ENCODE results near the gene HDAC4. TPM values are rescaled to one million over a fixed set of nuclear protein-coding genes. Genes with fewer than 3 reads are reported as not detected.

Gene HDAC4
- total and polyA plus RNA-seq, 2 experiments from 2014 or later, result 9.3 to 10.8 TPM

DNA sequence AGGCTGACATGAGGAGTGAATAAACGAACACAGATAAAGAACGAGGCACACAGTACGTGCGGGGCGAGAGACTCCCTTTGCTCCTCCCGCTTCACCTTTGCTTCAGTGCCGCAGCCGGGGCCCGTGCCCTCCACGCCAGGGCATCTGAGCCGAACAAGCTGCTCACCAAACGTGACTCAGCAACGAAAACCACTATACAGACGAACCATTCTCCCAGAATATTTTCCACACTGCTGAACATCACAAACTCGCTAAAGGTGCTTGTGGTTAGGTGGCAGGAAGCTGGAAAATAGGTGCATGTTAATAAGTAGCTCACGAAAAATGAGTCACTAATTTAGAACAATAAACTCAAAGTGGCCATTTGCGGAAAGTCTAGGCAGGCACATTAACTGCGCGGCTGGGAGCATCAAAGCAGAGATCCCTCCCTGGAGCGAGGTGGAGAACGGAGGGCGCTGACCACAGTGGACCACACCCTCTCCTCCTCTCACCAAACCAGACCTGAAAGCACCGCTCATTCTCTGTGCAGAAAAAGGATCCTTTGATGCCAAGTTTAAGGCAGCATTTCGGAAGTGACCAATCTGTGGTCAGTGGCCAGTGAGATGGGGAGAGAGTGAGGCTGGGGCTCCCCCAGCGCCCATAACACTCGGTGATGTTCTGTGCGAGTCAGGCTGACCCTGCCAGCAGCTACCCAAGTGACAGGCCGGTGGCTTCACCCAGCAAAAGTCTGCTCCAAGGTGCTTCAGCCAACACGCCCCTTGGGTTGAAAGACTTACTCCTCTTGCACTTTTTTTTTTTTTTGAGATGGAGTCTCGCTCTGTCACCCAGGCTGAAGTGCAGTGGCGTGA, 153.2 kb downstream of the HDAC4 start:
- no peak overlapping the region for H3K4me3 ChIP-seq
- no peaks in the 10 kb centered on the region for H3K9me3 ChIP-seq (ENCODE audit: low read depth)
- no peak overlapping the region for H3K27ac ChIP-seq
- H3K9me2 ChIP-seq (replicated peaks; ENCODE audit: insufficient read depth), result no peaks in the 10 kb centered on the region
- peaks cover 87% of the 10 kb centered on the region for H3K79me2 ChIP-seq
- no peaks in the 10 kb centered on the region for H3K27me3 ChIP-seq
- 84% methylated on average over 31 of the region's 31 CpGs for WGBS (ENCODE audit: low lambda C conversion rate, missing lambda C conversion rate)
- no peaks in the 10 kb centered on the region for H3K36me3 ChIP-seq (replicated peaks; ENCODE audit: insufficient read depth, low read depth)
- no peak for TF ChIP-seq EZH2phosphoT487 (IDR thresholded peaks at IDR 0.05; ENCODE audit: low read depth, severe bottlenecking, unreplicated experiment)
- H4K20me1 ChIP-seq (ENCODE audit: insufficient read depth, poor library complexity, severe bottlenecking), result no peaks in the 10 kb centered on the region
- DNase-seq (ENCODE audit: low spot score), result no peak
- no peak overlapping the region for H2AFZ ChIP-seq
- no peak overlapping the region for H3K4me2 ChIP-seq
- H3K4me1 ChIP-seq (ENCODE audit: insufficient read depth), result peaks cover 6% of the 10 kb centered on the region

DNA sequence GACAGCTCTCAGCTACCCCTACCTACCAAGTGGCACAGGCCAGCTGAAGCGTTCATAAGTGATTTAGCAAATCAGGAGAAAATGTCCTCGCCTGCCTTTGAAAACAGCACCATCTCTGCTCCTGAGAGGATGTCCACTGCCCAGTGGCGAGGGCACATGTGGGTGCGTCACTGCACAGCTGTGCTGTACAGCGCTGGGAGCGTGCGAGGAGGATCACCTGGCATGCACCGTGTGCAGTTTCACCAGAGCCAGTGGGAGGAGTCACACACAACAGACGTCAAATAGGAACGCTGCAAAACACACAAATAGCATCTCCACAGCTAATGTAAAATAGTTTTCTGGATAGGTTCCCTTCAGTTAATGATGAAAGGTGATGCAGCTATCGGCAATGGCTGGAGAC, 154.1 kb downstream of the HDAC4 start:
- Histone ChIP-seq H3K36me3 (replicated peaks; ENCODE audit: insufficient read depth, low read depth) (no peaks in the 10 kb centered on the region), H3K79me2 (peaks cover 87% of the 10 kb centered on the region), H3K9me3 (ENCODE audit: low read depth) (no peaks in the 10 kb centered on the region), H3K4me3 (no peak overlapping the region), H3K27me3 (no peaks in the 10 kb centered on the region), H4K20me1 (ENCODE audit: insufficient read depth, poor library complexity, severe bottlenecking) (no peaks in the 10 kb centered on the region), H3K27ac (no peak overlapping the region), H3K4me1 (ENCODE audit: insufficient read depth) (peaks cover 6% of the 10 kb centered on the region), H3K9me2 (replicated peaks; ENCODE audit: insufficient read depth) (no peaks in the 10 kb centered on the region), H3K4me2 (no peak overlapping the region), H2AFZ (no peak overlapping the region)
- TF ChIP-seq, protein P1, sequence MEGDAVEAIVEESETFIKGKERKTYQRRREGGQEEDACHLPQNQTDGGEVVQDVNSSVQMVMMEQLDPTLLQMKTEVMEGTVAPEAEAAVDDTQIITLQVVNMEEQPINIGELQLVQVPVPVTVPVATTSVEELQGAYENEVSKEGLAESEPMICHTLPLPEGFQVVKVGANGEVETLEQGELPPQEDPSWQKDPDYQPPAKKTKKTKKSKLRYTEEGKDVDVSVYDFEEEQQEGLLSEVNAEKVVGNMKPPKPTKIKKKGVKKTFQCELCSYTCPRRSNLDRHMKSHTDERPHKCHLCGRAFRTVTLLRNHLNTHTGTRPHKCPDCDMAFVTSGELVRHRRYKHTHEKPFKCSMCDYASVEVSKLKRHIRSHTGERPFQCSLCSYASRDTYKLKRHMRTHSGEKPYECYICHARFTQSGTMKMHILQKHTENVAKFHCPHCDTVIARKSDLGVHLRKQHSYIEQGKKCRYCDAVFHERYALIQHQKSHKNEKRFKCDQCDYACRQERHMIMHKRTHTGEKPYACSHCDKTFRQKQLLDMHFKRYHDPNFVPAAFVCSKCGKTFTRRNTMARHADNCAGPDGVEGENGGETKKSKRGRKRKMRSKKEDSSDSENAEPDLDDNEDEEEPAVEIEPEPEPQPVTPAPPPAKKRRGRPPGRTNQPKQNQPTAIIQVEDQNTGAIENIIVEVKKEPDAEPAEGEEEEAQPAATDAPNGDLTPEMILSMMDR (IDR thresholded peaks at IDR 0.05; ENCODE audit: poor library complexity), result no peak
- TF ChIP-seq EZH2phosphoT487 (IDR thresholded peaks at IDR 0.05; ENCODE audit: low read depth, severe bottlenecking, unreplicated experiment), result no peak
- WGBS (ENCODE audit: low lambda C conversion rate, missing lambda C conversion rate), result 90% methylated on average over 11 of the region's 11 CpGs
- no peak for DNase-seq (ENCODE audit: low spot score)

DNA sequence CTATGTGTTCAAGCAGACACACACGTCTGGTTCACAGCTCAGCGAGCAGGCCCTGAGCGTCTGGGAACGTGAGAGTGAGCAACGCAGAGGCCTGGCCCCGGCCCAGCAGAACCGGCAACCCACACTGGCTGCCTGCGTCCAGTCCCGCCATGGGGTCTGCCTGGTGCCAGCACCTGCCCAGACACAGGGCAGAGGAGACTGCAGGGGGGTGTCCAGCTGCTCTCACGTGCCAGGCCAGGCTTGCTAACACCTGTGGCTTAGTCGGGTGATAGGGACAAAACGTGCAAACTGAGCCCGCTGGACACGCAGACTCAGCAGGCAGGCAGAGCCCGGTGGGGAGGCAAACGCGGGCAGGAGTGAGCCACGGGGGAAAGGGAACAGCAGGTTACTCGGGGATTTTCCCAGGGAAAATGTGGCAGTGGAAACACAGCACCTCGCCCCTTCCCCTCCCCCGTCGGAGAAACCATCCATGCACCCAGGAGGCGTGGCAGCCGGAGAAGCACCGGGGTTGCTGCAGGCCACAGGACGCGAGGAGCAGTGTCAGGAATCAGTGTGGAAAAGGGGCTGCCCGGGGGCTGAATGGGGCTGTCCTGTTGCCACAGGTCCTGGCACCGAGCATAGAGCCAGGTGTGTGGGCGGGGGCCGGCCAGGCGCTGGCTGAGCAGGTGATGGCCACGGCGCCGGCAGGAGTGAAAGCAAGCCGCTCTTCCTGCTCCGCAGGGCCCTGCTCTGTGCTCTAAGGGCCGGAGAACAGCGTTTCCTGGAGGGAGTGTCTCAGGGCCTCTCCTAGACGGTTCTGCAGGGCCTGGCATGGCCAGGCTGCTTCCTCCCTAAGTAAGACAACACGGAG, 154.7 kb downstream of the HDAC4 start:
- H3K27ac ChIP-seq, result no peak overlapping the region
- no peak overlapping the region for H3K4me3 ChIP-seq
- no peak for DNase-seq (ENCODE audit: low spot score)
- H3K79me2 ChIP-seq, result peaks cover 84% of the 10 kb centered on the region
- no peaks in the 10 kb centered on the region for H3K36me3 ChIP-seq (replicated peaks; ENCODE audit: insufficient read depth, low read depth)
- no peaks in the 10 kb centered on the region for H3K27me3 ChIP-seq
- H3K9me2 ChIP-seq (replicated peaks; ENCODE audit: insufficient read depth), result no peaks in the 10 kb centered on the region
- 78% methylated on average over 41 of the region's 41 CpGs for WGBS (ENCODE audit: low lambda C conversion rate, missing lambda C conversion rate)
- H2AFZ ChIP-seq, result no peak overlapping the region
- TF ChIP-seq EZH2phosphoT487 (IDR thresholded peaks at IDR 0.05; ENCODE audit: low read depth, severe bottlenecking, unreplicated experiment) (no peak), EZH2 (IDR thresholded peaks at IDR 0.05; ENCODE audit: borderline replicate concordance) (no peak)
- TF ChIP-seq, protein P1 (IDR thresholded peaks at IDR 0.05; ENCODE audit: poor library complexity), result no peak
- peaks cover 6% of the 10 kb centered on the region for H3K4me1 ChIP-seq (ENCODE audit: insufficient read depth)
- H3K9me3 ChIP-seq (ENCODE audit: low read depth), result no peaks in the 10 kb centered on the region
- H3K4me2 ChIP-seq, result no peak overlapping the region
- H4K20me1 ChIP-seq (ENCODE audit: insufficient read depth, poor library complexity, severe bottlenecking), result no peaks in the 10 kb centered on the region

DNA sequence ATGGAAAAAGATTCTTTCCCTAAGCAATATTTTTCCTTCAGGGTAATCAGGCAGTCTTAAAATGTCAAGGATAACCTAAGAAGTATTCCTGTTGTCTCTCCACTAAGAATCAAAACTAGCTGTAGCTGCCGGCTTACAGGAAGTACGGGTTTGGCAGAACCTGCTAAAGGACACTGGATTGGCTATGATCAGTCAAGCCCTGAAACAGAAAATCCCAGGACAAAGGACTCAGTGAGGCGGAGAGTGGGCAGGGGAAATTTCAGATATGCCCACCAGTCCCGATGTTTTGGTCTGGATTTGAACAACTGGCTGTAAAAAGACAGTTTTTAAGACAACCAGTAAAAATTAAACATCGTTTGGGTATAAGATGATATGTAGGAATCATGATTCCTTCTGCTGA, 155.7 kb downstream of the HDAC4 start:
- DNase-seq (ENCODE audit: low spot score), result no peak
- Histone ChIP-seq H3K4me1 (ENCODE audit: insufficient read depth) (peaks cover 6% of the 10 kb centered on the region), H3K9me3 (ENCODE audit: low read depth) (no peaks in the 10 kb centered on the region), H3K36me3 (replicated peaks; ENCODE audit: insufficient read depth, low read depth) (no peaks in the 10 kb centered on the region), H3K9me2 (replicated peaks; ENCODE audit: insufficient read depth) (no peaks in the 10 kb centered on the region), H3K79me2 (peaks cover 76% of the 10 kb centered on the region), H3K4me2 (no peak overlapping the region), H4K20me1 (ENCODE audit: insufficient read depth, poor library complexity, severe bottlenecking) (peaks cover 2% of the 10 kb centered on the region), H3K27me3 (no peaks in the 10 kb centered on the region), H3K27ac (no peak overlapping the region), H3K4me3 (no peak overlapping the region), H2AFZ (no peak overlapping the region)
- WGBS (ENCODE audit: low lambda C conversion rate, missing lambda C conversion rate), result 83% methylated on average over 5 of the region's 5 CpGs
- TF ChIP-seq, protein P1 (IDR thresholded peaks at IDR 0.05; ENCODE audit: poor library complexity), result no peak
- TF ChIP-seq EZH2phosphoT487 (IDR thresholded peaks at IDR 0.05; ENCODE audit: low read depth, severe bottlenecking, unreplicated experiment) (no peak), EZH2 (IDR thresholded peaks at IDR 0.05; ENCODE audit: borderline replicate concordance) (no peak)
